ENCODE measurements around the gene HDAC1. TPM values are rescaled to one million over a fixed set of nuclear protein-coding genes. Genes with fewer than 3 reads are reported as not detected.
A peak's percentile ranks its signal among the peaks of the same experiment; 100 is the strongest.

HDAC1 gene
- total and polyA plus RNA-seq, 10 donors = 83.0 to 116 (median 98.7) TPM

GRCh38 chr1:32373996-32374592 lies 82.2 kb downstream of the HDAC1 start:
- 68 to 97% (median 87%) methylated on average over 1 of the region's 1 CpG for WGBS, 5 donors
- H3K4me1 ChIP-seq = peaks cover 3 to 26% (median 16%) of the 10 kb centered on the region in 6 donors
- no peak for DNase-seq
- H3K27ac ChIP-seq = no peak overlapping the region
- no peak overlapping the region for H3K4me3 ChIP-seq
- H3K9me3 ChIP-seq = no peaks in the 10 kb centered on the region
- intact Hi-C loops (cut with DNase I; ENCODE audit: low total_unique reads) = no loop called here
- no peaks in the 10 kb centered on the region for H3K27me3 ChIP-seq (replicated peaks in 1 of 7)
- TF ChIP-seq CTCF (IDR thresholded peaks at IDR 0.05 in 8 of 11, conservative IDR thresholded peaks at IDR 0.05 in 3 of 11) = no peak
- no peak for TF ChIP-seq POLR2AphosphoS5 (IDR thresholded peaks at IDR 0.05)
- no peak for TF ChIP-seq POLR2A (IDR thresholded peaks at IDR 0.05)
- H3K36me3 ChIP-seq = peaks cover 10 to 100% (median 82%) of the 10 kb centered on the region in 6 donors

GRCh38 chr1:32376199-32376598 lies 84.3 kb downstream of the HDAC1 start:
- TF ChIP-seq POLR2A (IDR thresholded peaks at IDR 0.05) (no peak), POLR2AphosphoS5 (IDR thresholded peaks at IDR 0.05) (peak in 2 of 3 donors; percentile 15 to 29)
- Histone ChIP-seq H3K9me3 (no peaks in the 10 kb centered on the region), H3K4me1 (peaks cover 3 to 26% (median 16%) of the 10 kb centered on the region in 6 donors), H3K27me3 (replicated peaks in 1 of 7) (no peaks in the 10 kb centered on the region), H3K36me3 (peaks cover 10 to 100% (median 94%) of the 10 kb centered on the region in 6 donors), H3K27ac (no peak overlapping the region), H3K4me3 (no peak overlapping the region)
- WGBS, 5 donors = 95 to 97% (median 96%) methylated on average over 11 of the region's 11 CpGs
- intact Hi-C loops (cut with DNase I; ENCODE audit: low total_unique reads) = no loop called here
- no peak for DNase-seq

GRCh38 chr1:32377541-32378220 lies 85.8 kb downstream of the HDAC1 start:
- Histone ChIP-seq H3K4me1 (peaks cover 0 to 13% (median 5%) of the 10 kb centered on the region in 6 donors), H3K27me3 (replicated peaks in 1 of 7) (no peaks in the 10 kb centered on the region), H3K27ac (no peak overlapping the region), H3K4me3 (no peak overlapping the region), H3K9me3 (no peaks in the 10 kb centered on the region), H3K36me3 (peaks cover 10 to 100% (median 97%) of the 10 kb centered on the region in 6 donors)
- intact Hi-C loops (cut with DNase I; ENCODE audit: low total_unique reads) = no loop called here
- 95 to 97% (median 96%) methylated on average over 12 of the region's 12 CpGs for WGBS, 5 donors
- TF ChIP-seq CTCF (IDR thresholded peaks at IDR 0.05 in 8 of 11, conservative IDR thresholded peaks at IDR 0.05 in 3 of 11) = no peak
- peak in 2 of 3 donors; percentile 27 to 56 for TF ChIP-seq POLR2AphosphoS5 (IDR thresholded peaks at IDR 0.05)
- TF ChIP-seq POLR2A (IDR thresholded peaks at IDR 0.05) = no peak
- no peak for DNase-seq

- peaks cover 11 to 100% (median 98%) of the 10 kb centered on the region in 6 donors for H3K36me3 ChIP-seq
- H3K27me3 ChIP-seq (replicated peaks in 1 of 7) = no peaks in the 10 kb centered on the region
- no peak overlapping the region for H3K4me3 ChIP-seq
- no peak for TF ChIP-seq POLR2AphosphoS5 (IDR thresholded peaks at IDR 0.05)
- TF ChIP-seq POLR2A (IDR thresholded peaks at IDR 0.05) = no peak
- no peak for TF ChIP-seq CTCF (IDR thresholded peaks at IDR 0.05 in 8 of 11, conservative IDR thresholded peaks at IDR 0.05 in 3 of 11)
- H3K9me3 ChIP-seq = no peaks in the 10 kb centered on the region
- DNase-seq = no peak
- intact Hi-C loops (cut with DNase I; ENCODE audit: low total_unique reads) = no loop called here
- peaks cover 0 to 9% (median 2%) of the 10 kb centered on the region in 6 donors for H3K4me1 ChIP-seq
- WGBS, 5 donors = 84 to 92% (median 88%) methylated on average over 9 of the region's 9 CpGs
- H3K27ac ChIP-seq = no peak overlapping the region
These were observed 88.2 kb downstream of the HDAC1 start for GRCh38 chr1:32380057-32380456.

Small RNA genes lying within 50 kb of the gene (small RNA-seq; reads per million reads assigned to genes)
- gene RF00017 (0 reads per million in 4 donors), gene RF00019 (0 reads per million in 4 donors)

Other genes with a start within 250 kb of the HDAC1 start
- 10 to 100 TPM in 5 of 7 donors, 1 to 10 TPM in 2; 6.4 to 18.6 (median 16.0) TPM for gene TMEM39B, start 219.1 kb upstream of the HDAC1 start, total RNA-seq
- 10 to 100 TPM; 10.5 to 12.0 (median 11.9) TPM for gene TMEM39B, start 219.1 kb upstream of the HDAC1 start, polyA plus RNA-seq
- gene KPNA6, start 184.0 kb upstream of the HDAC1 start, total RNA-seq = 10 to 100 TPM; 37.0 to 57.1 (median 50.2) TPM
- gene KPNA6, start 184.0 kb upstream of the HDAC1 start, polyA plus RNA-seq = 1 to 10 TPM; 3.5 to 6.7 (median 4.0) TPM
- gene TXLNA, start 112.4 kb upstream of the HDAC1 start, total RNA-seq = 10 to 100 TPM; 39.2 to 49.3 (median 42.9) TPM
- 10 to 100 TPM in 1 of 3 donors, 1 to 10 TPM in 2; 8.7 to 24.8 (median 8.9) TPM for gene TXLNA, start 112.4 kb upstream of the HDAC1 start, polyA plus RNA-seq
- 1 to 10 TPM; 3.9 to 8.2 (median 5.1) TPM for gene CCDC28B, start 91.5 kb upstream of the HDAC1 start, total RNA-seq
- 10 to 100 TPM; 13.1 to 22.4 (median 13.5) TPM for gene CCDC28B, start 91.5 kb upstream of the HDAC1 start, polyA plus RNA-seq
- 1 to 10 TPM; 1.2 to 2.4 (median 1.5) TPM for gene IQCC, start 86.4 kb upstream of the HDAC1 start, total RNA-seq
- gene IQCC, start 86.4 kb upstream of the HDAC1 start, polyA plus RNA-seq = 1 to 10 TPM; 1.6 to 2.4 (median 2.1) TPM
- gene DCDC2B, start 83.0 kb upstream of the HDAC1 start, total RNA-seq = not detected
- under 1 TPM in 1 of 3 donors, not detected in 2; 0.03 TPM for gene DCDC2B, start 83.0 kb upstream of the HDAC1 start, polyA plus RNA-seq
- gene TMEM234, start 69.7 kb upstream of the HDAC1 start, total RNA-seq = 10 to 100 TPM; 18.4 to 30.2 (median 27.2) TPM
- gene TMEM234, start 69.7 kb upstream of the HDAC1 start, polyA plus RNA-seq = 10 to 100 TPM in 2 of 3 donors, 1 to 10 TPM in 1; 7.7 to 14.9 (median 11.1) TPM
- 100 to 1,000 TPM in 6 of 7 donors, 10 to 100 TPM in 1; 94.5 to 122 (median 104) TPM for gene EIF3I, start 69.7 kb upstream of the HDAC1 start, total RNA-seq
- gene EIF3I, start 69.7 kb upstream of the HDAC1 start, polyA plus RNA-seq = 100 to 1,000 TPM; 144 to 182 (median 155) TPM
- 1 to 10 TPM in 5 of 7 donors, under 1 TPM in 1, not detected in 1; 0.54 to 2.3 (median 1.3) TPM for gene FAM167B, start 44.9 kb upstream of the HDAC1 start, total RNA-seq
- gene FAM167B, start 44.9 kb upstream of the HDAC1 start, polyA plus RNA-seq = 1 to 10 TPM; 2.3 to 2.7 (median 2.7) TPM
- gene LCK, start 40.8 kb upstream of the HDAC1 start, total RNA-seq = 10 to 100 TPM; 43.0 to 84.5 (median 58.7) TPM
- 10 to 100 TPM; 37.9 to 47.8 (median 42.8) TPM for gene LCK, start 40.8 kb upstream of the HDAC1 start, polyA plus RNA-seq
- 10 to 100 TPM; 25.7 to 73.8 (median 60.0) TPM for gene MARCKSL1, start 44.1 kb downstream of the HDAC1 start, total RNA-seq
- 100 to 1,000 TPM in 1 of 3 donors, 10 to 100 TPM in 2; 73.5 to 120 (median 88.8) TPM for gene MARCKSL1, start 44.1 kb downstream of the HDAC1 start, polyA plus RNA-seq
- 10 to 100 TPM; 10.5 to 23.5 (median 13.8) TPM for gene FAM229A, start 70.4 kb downstream of the HDAC1 start, total RNA-seq
- 10 to 100 TPM; 10.8 to 27.6 (median 26.5) TPM for gene FAM229A, start 70.4 kb downstream of the HDAC1 start, polyA plus RNA-seq
- 1 to 10 TPM in 6 of 7 donors, under 1 TPM in 1; 0.60 to 6.6 (median 3.9) TPM for gene TSSK3, start 70.5 kb downstream of the HDAC1 start, total RNA-seq
- gene TSSK3, start 70.5 kb downstream of the HDAC1 start, polyA plus RNA-seq = 1 to 10 TPM in 1 of 3 donors, under 1 TPM in 2; 0.15 to 2.9 (median 0.27) TPM
- gene BSDC1, start 102.4 kb downstream of the HDAC1 start, total RNA-seq = 10 to 100 TPM; 65.3 to 95.8 (median 77.0) TPM
- 10 to 100 TPM; 18.4 to 39.5 (median 20.1) TPM for gene BSDC1, start 102.4 kb downstream of the HDAC1 start, polyA plus RNA-seq
- not detected for gene ZBTB8B, start 173.0 kb downstream of the HDAC1 start, total RNA-seq
- gene ZBTB8B, start 173.0 kb downstream of the HDAC1 start, polyA plus RNA-seq = under 1 TPM in 1 of 3 donors, not detected in 2; under 0.01 TPM
- gene ZBTB8A, start 247.3 kb downstream of the HDAC1 start, total RNA-seq = 1 to 10 TPM; 1.8 to 4.0 (median 2.8) TPM
- gene ZBTB8A, start 247.3 kb downstream of the HDAC1 start, polyA plus RNA-seq = under 1 TPM; 0.35 to 0.67 (median 0.62) TPM

All from spleen (tissue), 11 donors.